HepG2 (cell line): ENCODE measurements around the gene GNG10. TPM values are rescaled to one million over a fixed set of nuclear protein-coding genes. Genes with fewer than 3 reads are reported as not detected.
A peak's percentile ranks its signal among the peaks of the same experiment; 100 is the strongest.

Experiments
- AKAP8 ChIP-seq: sonication (generic); formaldehyde crosslinking; IDR thresholded peaks from 2 replicates; pipeline ENCODE4 v1.5.1; 2020; ENCODE audit warnings: mild to moderate bottlenecking, missing genetic modification reagents
- ATAD3A ChIP-seq: sonication (generic); formaldehyde crosslinking; IDR thresholded peaks from 2 replicates; pipeline ENCODE4 v1.4.0; 2020; ENCODE audit warnings: missing genetic modification reagents
- FOXJ3 ChIP-seq: sonication (generic); formaldehyde crosslinking; IDR thresholded peaks from 2 replicates; pipeline ENCODE4 v1.4.0; 2020; ENCODE audit warnings: missing genetic modification reagents, mild to moderate bottlenecking, borderline replicate concordance
- HNRNPL ChIP-seq: fragments of 200-400 bp; formaldehyde crosslinking; IDR thresholded peaks from 2 replicates; pipeline ENCODE4 v1.6.1; 2017; ENCODE audit warnings: mild to moderate bottlenecking, low read depth, low read length
- HNRNPLL ChIP-seq: fragments of 200-400 bp; formaldehyde crosslinking; IDR thresholded peaks from 2 replicates; pipeline ENCODE4 v1.6.1; 2017; ENCODE audit warnings: mild to moderate bottlenecking, low read depth, low read length; ENCODE audit not compliant: poor library complexity, severe bottlenecking
- NFAT5 ChIP-seq: sonication (generic); formaldehyde crosslinking; IDR thresholded peaks from 2 replicates; pipeline ENCODE4 v1.4.0; 2020; ENCODE audit warnings: missing genetic modification reagents
- POLR2AphosphoS5 ChIP-seq: IDR thresholded peaks from 2 replicates; pipeline ENCODE4 v1.6.1; 2012; ENCODE audit warnings: low read depth, low read length
- RAD51 ChIP-seq: fragments of 450-650 bp; IDR thresholded peaks from 2 replicates; pipeline ENCODE4 v1.6.1; 2016; ENCODE audit warnings: borderline replicate concordance
- SNAPC5 ChIP-seq: sonication (generic); formaldehyde crosslinking; IDR thresholded peaks from 2 replicates; pipeline ENCODE4 v1.8.1; 2023; ENCODE audit warnings: mild to moderate bottlenecking, missing genetic modification reagents, borderline replicate concordance
- SOX13 ChIP-seq, 3 experiments: fragments of 450-650 bp in 1 of 3; sonication (generic) in 1 of 3; formaldehyde crosslinking in 1 of 3; IDR thresholded peaks in 2 of 3; conservative IDR thresholded peaks in 1 of 3; 2 replicates each; pipeline versions ENCODE4 v1.5.0 to v1.6.1; 2016 to 2020; ENCODE audit warnings: antibody characterized with exemption in 1 of 3, mild to moderate bottlenecking in 1 of 3, missing compliant biosample characterization in 1 of 3, missing genetic modification reagents in 1 of 3, moderate library complexity in 1 of 3
- SP4 ChIP-seq: sonication (generic); formaldehyde crosslinking; IDR thresholded peaks from 2 replicates; pipeline ENCODE4 v1.8.1; 2023; ENCODE audit warnings: mild to moderate bottlenecking, missing genetic modification reagents
- SUZ12 ChIP-seq: fragments of 150-350 bp; IDR thresholded peaks from 2 replicates; pipeline ENCODE4 v1.6.1; 2014; ENCODE audit warnings: low read depth, low read length
- ZBTB14 ChIP-seq: sonication (generic); formaldehyde crosslinking; IDR thresholded peaks from 2 replicates; pipeline ENCODE4 v1.4.0; 2020; ENCODE audit warnings: missing genetic modification reagents
- ZBTB37 ChIP-seq: sonication (generic); formaldehyde crosslinking; IDR thresholded peaks from 2 replicates; pipeline ENCODE4 v1.4.0; 2020; ENCODE audit warnings: mild to moderate bottlenecking, missing genetic modification reagents
- ZNF230 ChIP-seq: sonication (generic); formaldehyde crosslinking; IDR thresholded peaks from 2 replicates; pipeline ENCODE4 v1.4.0; 2020; ENCODE audit warnings: mild to moderate bottlenecking, missing genetic modification reagents
- ZNF501 ChIP-seq: sonication (generic); formaldehyde crosslinking; IDR thresholded peaks from 2 replicates; pipeline ENCODE4 v1.5.1; 2020; ENCODE audit warnings: mild to moderate bottlenecking, moderate library complexity, missing genetic modification reagents
- ZNF598 ChIP-seq: sonication (generic); formaldehyde crosslinking; IDR thresholded peaks from 2 replicates; pipeline ENCODE4 v1.5.1; 2020; ENCODE audit warnings: mild to moderate bottlenecking, missing genetic modification reagents, borderline replicate concordance
- ZNF770 ChIP-seq: sonication (generic); formaldehyde crosslinking; IDR thresholded peaks from 2 replicates; pipeline ENCODE4 v1.5.0; 2020; ENCODE audit warnings: mild to moderate bottlenecking, missing genetic modification reagents
- polyA plus RNA-seq, 8 experiments: library from polyadenylated mRNA; depleted of rRNA in 3 of 8; stranded (reverse) in 7 of 8; unstranded in 1 of 8; fragments of >200 nt; fragmentation: Illumina TruSeq in 4 of 8; extraction: Trizol in 4 of 8; gene quantifications; 2 replicates each; pipeline versions ENCODE4 v1.2.1 to v1.2.3, GENCODE V29; 2011 to 2016; ENCODE audit warnings: low read depth in 4 of 8, missing spikeins in 1 of 8, mixed read lengths in 1 of 8; ENCODE audit not compliant: insufficient read depth in 1 of 8
- total RNA-seq, 5 experiments: library from RNA; depleted of rRNA; stranded (reverse); fragments of >200 nt; fragmentation: Illumina TruSeq; extraction: Trizol; gene quantifications; 2 replicates each; pipeline ENCODE4 v1.2.3, GENCODE V29; 2016; ENCODE audit warnings: low read depth in 1 of 5

GNG10 gene
- total and polyA plus RNA-seq, 2 of the 13 experiments (the other 11 are each of a cell fraction or from before 2014, with no cell fraction given) = 29.8 to 32.4 TPM

GRCh38 chr9:111631214-111631971 is 30.0 kb upstream of the GNG10 start, which contains the start of gene DNAJC25 (continued):
- TF ChIP-seq HNRNPLL = peak; percentile 27
- no peak for TF ChIP-seq SNAPC5
- peak; percentile 83; the same call in 1 of the 2 replicates for TF ChIP-seq NFAT5 (CRISPR knock-in tag)
- no peak for TF ChIP-seq HNRNPL
- TF ChIP-seq SOX13 (IDR thresholded peaks at IDR 0.05) = no peak
- no peak; a peak in 1 of 4 replicates for TF ChIP-seq SOX13 (CRISPR knock-in tag; conservative IDR thresholded peaks at IDR 0.05 in 1 of 2, IDR thresholded peaks at IDR 0.05 in 1 of 2)
- no peak for TF ChIP-seq AKAP8 (CRISPR knock-in tag)
- TF ChIP-seq ZNF501 = peak; percentile 54; the same call in 1 of the 2 replicates
- no peak for TF ChIP-seq ZBTB37
- TF ChIP-seq FOXJ3 = no peak
- peak; percentile 89 for TF ChIP-seq POLR2AphosphoS5
- peak; percentile 69 for TF ChIP-seq SP4 (CRISPR knock-in tag)
- TF ChIP-seq ZNF598 (CRISPR knock-in tag) = 0 out of 2 replicates have a peak, but pooled peaks have one; percentile 30
- no peak for TF ChIP-seq ATAD3A (CRISPR knock-in tag)
- no peak; the same call in 1 of the 2 replicates for TF ChIP-seq ZBTB14 (CRISPR knock-in tag)
- TF ChIP-seq ZNF770 (CRISPR knock-in tag) = no peak; the same call in 1 of the 2 replicates
- TF ChIP-seq RAD51 = no peak
- no peak for TF ChIP-seq SUZ12
- peak; percentile 85 for TF ChIP-seq ZNF230 (CRISPR knock-in tag)
